H9 (cell line): Measurements from ENCODE around the gene HES3. TPM values are rescaled to one million over a fixed set of nuclear protein-coding genes. Genes with fewer than 3 reads are reported as not detected.
A peak's percentile ranks its signal among the peaks of the same experiment; 100 is the strongest.

Experiments
- DNase-seq: peaks from one replicate; pipeline ENCODE4 v3.0.0-alpha.2; 2017
- H2AFZ ChIP-seq: one replicate; pipeline ENCODE4 v1.6.1; 2013; ENCODE audit warnings: mild to moderate bottlenecking, low read length, control low read depth, moderate library complexity
- H2AK5ac ChIP-seq: 2 replicates; pipeline ENCODE4 v1.6.1; 2013; ENCODE audit warnings: low read length, control low read depth, mixed read lengths; ENCODE audit not compliant: insufficient read length
- H2BK120ac ChIP-seq: one replicate; pipeline ENCODE4 v1.6.1; 2013; ENCODE audit warnings: low read depth, mild to moderate bottlenecking, low read length, control low read depth, inconsistent platforms; ENCODE audit not compliant: poor library complexity, severe bottlenecking
- H2BK12ac ChIP-seq: 2 replicates; pipeline ENCODE4 v1.6.1; 2013; ENCODE audit warnings: low read length, control low read depth, mixed read lengths, low read depth; ENCODE audit not compliant: insufficient read length
- H2BK15ac ChIP-seq: 2 replicates; pipeline ENCODE4 v1.6.1; 2013; ENCODE audit warnings: low read depth, low read length, control low read depth
- H2BK20ac ChIP-seq: one replicate; pipeline ENCODE4 v1.6.1; 2013; ENCODE audit warnings: low read depth, mild to moderate bottlenecking, low read length, control low read depth, inconsistent platforms; ENCODE audit not compliant: poor library complexity, severe bottlenecking
- H2BK5ac ChIP-seq: 2 replicates; pipeline ENCODE4 v1.6.1; 2013; ENCODE audit warnings: low read length, control low read depth, mixed read lengths; ENCODE audit not compliant: insufficient read length
- H3K14ac ChIP-seq: 2 replicates; pipeline ENCODE4 v1.6.1; 2013; ENCODE audit warnings: low read length, control low read depth; ENCODE audit not compliant: insufficient read depth
- H3K18ac ChIP-seq: 2 replicates; pipeline ENCODE4 v1.6.1; 2013; ENCODE audit warnings: low read depth, mild to moderate bottlenecking, mixed read lengths, low read length, control low read depth; ENCODE audit not compliant: insufficient read length
- H3K23ac ChIP-seq: 2 replicates; pipeline ENCODE4 v1.6.1; 2013; ENCODE audit warnings: low read length, control low read depth, mixed read lengths, low read depth; ENCODE audit not compliant: insufficient read length
- H3K23me2 ChIP-seq: 2 replicates; pipeline ENCODE4 v1.6.1; 2013; ENCODE audit warnings: low read depth, mild to moderate bottlenecking, mixed read lengths, low read length, control low read depth; ENCODE audit not compliant: insufficient read length, poor library complexity, severe bottlenecking
- H3K27ac ChIP-seq: 2 replicates; pipeline ENCODE4 v1.5.1; 2013; ENCODE audit warnings: low read length, control low read depth, mixed read lengths, low read depth; ENCODE audit not compliant: insufficient read length
- H3K27me3 ChIP-seq: 2 replicates; pipeline ENCODE4 v1.6.1; 2013; ENCODE audit warnings: low read length, control low read depth, inconsistent platforms; ENCODE audit not compliant: insufficient read depth
- H3K4ac ChIP-seq: 2 replicates; pipeline ENCODE4 v1.6.1; 2013; ENCODE audit warnings: low read depth, mild to moderate bottlenecking, control low read depth, inconsistent platforms, low read length, moderate library complexity
- H3K4me1 ChIP-seq: 2 replicates; pipeline ENCODE4 v1.6.1; 2013; ENCODE audit warnings: low read length, control low read depth, inconsistent platforms; ENCODE audit not compliant: insufficient read depth
- H3K4me2 ChIP-seq: 2 replicates; pipeline ENCODE4 v1.6.1; 2013; ENCODE audit warnings: low read length, control low read depth, mixed read lengths; ENCODE audit not compliant: insufficient read length, insufficient read depth
- H3K56ac ChIP-seq: 2 replicates; pipeline ENCODE4 v1.6.1; 2013; ENCODE audit warnings: low read depth, mild to moderate bottlenecking, mixed read lengths, low read length, control low read depth; ENCODE audit not compliant: insufficient read length
- H3K79me1 ChIP-seq: 2 replicates; pipeline ENCODE4 v1.6.1; 2013; ENCODE audit warnings: low read depth, mild to moderate bottlenecking, moderate library complexity, low read length, control low read depth, inconsistent platforms; ENCODE audit not compliant: insufficient read depth, poor library complexity, severe bottlenecking
- H3K79me2 ChIP-seq: 2 replicates; pipeline ENCODE4 v1.6.1; 2013; ENCODE audit warnings: low read length, control low read depth, inconsistent platforms; ENCODE audit not compliant: insufficient read depth
- H3K9ac ChIP-seq: 2 replicates; pipeline ENCODE4 v1.6.1; 2013; ENCODE audit warnings: low read length, control low read depth, mixed read lengths; ENCODE audit not compliant: insufficient read length; ENCODE audit errors: extremely low read depth
- H3K9me3 ChIP-seq: one replicate; pipeline ENCODE4 v1.6.1; 2013; ENCODE audit warnings: low read depth, low read length, inconsistent platforms; ENCODE audit not compliant: control insufficient read depth
- H3T11ph ChIP-seq: one replicate; pipeline ENCODE4 v1.6.1; 2013; ENCODE audit warnings: mild to moderate bottlenecking, low read length, control low read depth, inconsistent platforms
- H4K20me1 ChIP-seq: one replicate; pipeline ENCODE4 v1.6.1; 2013; ENCODE audit not compliant: control insufficient read depth, insufficient read length, insufficient read depth
- H4K5ac ChIP-seq: 2 replicates; pipeline ENCODE4 v1.6.1; 2013; ENCODE audit warnings: low read depth, mild to moderate bottlenecking, mixed read lengths, low read length, control low read depth; ENCODE audit not compliant: insufficient read length
- H4K8ac ChIP-seq: replicated peaks from 2 replicates; pipeline ENCODE4 v1.6.1; 2013; ENCODE audit warnings: low read length, control low read depth, mixed read lengths, low read depth; ENCODE audit not compliant: insufficient read length
- H4K91ac ChIP-seq: 2 replicates; pipeline ENCODE4 v1.6.1; 2013; ENCODE audit warnings: low read depth, mild to moderate bottlenecking, moderate library complexity, mixed read lengths, low read length, control low read depth; ENCODE audit not compliant: insufficient read length
- H3K27ac Mint-ChIP-seq, 3 experiments: 2 replicates in 2 of 3; 3 replicates in 1 of 3; pipeline ENCODE4 v1.8.0; 2020 to 2021; ENCODE audit warnings: mixed read lengths in 3 of 3, mild to moderate bottlenecking in 1 of 3, moderate library complexity in 1 of 3
- H3K27me3 Mint-ChIP-seq: 2 replicates; pipeline ENCODE4 v1.8.0; 2021; ENCODE audit warnings: low read depth, mild to moderate bottlenecking, moderate library complexity, mixed read lengths
- H3K36me3 Mint-ChIP-seq, 3 experiments: 2 replicates in 2 of 3; 3 replicates in 1 of 3; pipeline ENCODE4 v1.8.0; 2020 to 2021; ENCODE audit warnings: low read depth in 3 of 3, mixed read lengths in 3 of 3; ENCODE audit not compliant: insufficient read depth in 1 of 3
- H3K4me1 Mint-ChIP-seq, 2 experiments: 2 replicates each; pipeline ENCODE4 v1.8.0; 2020; ENCODE audit warnings: mixed read lengths in 2 of 2
- H3K4me3 Mint-ChIP-seq, 2 experiments: 2 replicates in 1 of 2; 3 replicates in 1 of 2; pipeline ENCODE4 v1.8.0; 2020 to 2021; ENCODE audit warnings: mild to moderate bottlenecking in 2 of 2, mixed read lengths in 2 of 2, moderate library complexity in 1 of 2
- H3K9me3 Mint-ChIP-seq, 2 experiments: 2 replicates in 1 of 2; 3 replicates in 1 of 2; pipeline ENCODE4 v1.8.0; 2020; ENCODE audit warnings: mild to moderate bottlenecking in 2 of 2, mixed read lengths in 2 of 2, moderate library complexity in 1 of 2
- CTCF ChIP-seq: fragments of 200-600 bp; sonication (generic); conservative IDR thresholded peaks from 3 replicates; pipeline ENCODE4 v1.8.0; 2021; ENCODE audit warnings: antibody characterized with exemption, mild to moderate bottlenecking
- WGBS: extraction: QIAGEN DNeasy Blood & Tissue Kit; methylation state at CpG from one replicate; pipeline ENCODE4 v1.1.7; 2013; ENCODE audit warnings: missing lambda C conversion rate, low lambda C conversion rate, mixed read lengths; ENCODE audit not compliant: insufficient read length; ENCODE audit errors: extremely low coverage; 5-methylcytosine and 5-hydroxymethylcytosine counted together
- total RNA-seq: library from RNA; stranded (reverse); gene quantifications from 2 replicates; pipeline ENCODE4 v1.2.1, GENCODE V29; 2021

The HES3 gene
- total RNA-seq, 1 experiment from 2014 or later = 89.9 TPM

GRCh38 chr1:6220236-6220635 is 23.7 kb upstream of the HES3 start:
- H3T11ph ChIP-seq = no peak overlapping the region
- Mint-ChIP-seq H3K4me3 (no peak overlapping the region), H3K9me3 (no peaks in the 10 kb centered on the region), H3K27ac (peak overlapping the region in 1 of 3 experiments; percentile 72; a peak in 3 of 7 replicates), H3K36me3 (peaks cover 20 to 46% (median 33%) of the 10 kb centered on the region in 3 experiments; a peak in 6 of 7 replicates), H3K4me1 (peaks cover 2 to 6% of the 10 kb centered on the region in 2 experiments; a peak in 2 of 4 replicates), H3K27me3 (peaks cover 4% of the 10 kb centered on the region)
- no peak overlapping the region for H3K4ac ChIP-seq
- no peak overlapping the region for H2BK5ac ChIP-seq
- no peak overlapping the region for H2AFZ ChIP-seq
- no peak for DNase-seq
- no peak overlapping the region for H2BK12ac ChIP-seq
- peaks cover 3% of the 10 kb centered on the region for H3K79me1 ChIP-seq
- no peak overlapping the region for H2AK5ac ChIP-seq
- H3K79me2 ChIP-seq = no peaks in the 10 kb centered on the region
- no peak overlapping the region for H2BK120ac ChIP-seq
- H3K9me3 ChIP-seq = no peaks in the 10 kb centered on the region
- no peak overlapping the region for H3K4me2 ChIP-seq
- H4K5ac ChIP-seq = no peak overlapping the region
- WGBS = no CpG with 5 or more reads among the region's 8 CpGs
- no peak overlapping the region for H3K56ac ChIP-seq
- no peak overlapping the region for H4K8ac ChIP-seq
- H4K20me1 ChIP-seq = no peaks in the 10 kb centered on the region
- H2BK20ac ChIP-seq = no peak overlapping the region
- H3K27me3 ChIP-seq = no peaks in the 10 kb centered on the region
- H3K23me2 ChIP-seq = no peaks in the 10 kb centered on the region
- no peaks in the 10 kb centered on the region for H3K4me1 ChIP-seq
- no peak overlapping the region for H3K23ac ChIP-seq
- H2BK15ac ChIP-seq = no peak overlapping the region
- no peak overlapping the region for H3K9ac ChIP-seq
- no peak for TF ChIP-seq CTCF
- H3K14ac ChIP-seq = no peak overlapping the region
- no peak overlapping the region for H3K18ac ChIP-seq
- no peak overlapping the region for H4K91ac ChIP-seq
- no peak overlapping the region for H3K27ac ChIP-seq
